PC-9 (cell line): ENCODE measurements around the gene KIF2A. TPM values are rescaled to one million over a fixed set of nuclear protein-coding genes. Genes with fewer than 3 reads are reported as not detected.

Experiments
- BruUV-seq: library from RNA; stranded (reverse); fragments of 400-500 nt; replicated peaks from 2 replicates; lab custom pipeline; 2021; lab: Mats Ljungman, UMichigan
- CTCF ChIA-PET: fragments of 300-600 bp; sonication (Branson Sonifier 250); formaldehyde crosslinking; loops from one replicate; lab custom pipeline; 2022; ENCODE audit warnings: antibody characterized with exemption; lab: Charles Lee
- POLR2A ChIA-PET: fragments of 300-600 bp; sonication (Branson Sonifier 250); formaldehyde crosslinking; loops from one replicate; lab custom pipeline; 2022; ENCODE audit warnings: antibody characterized with exemption; ENCODE audit not compliant: unreplicated experiment; lab: Charles Lee
- DNase-seq, 2 experiments: peaks; one replicate each; pipeline versions ENCODE4 v3.0.0 to v3.0.0-alpha.2; 2015 to 2022; ENCODE audit warnings: mixed read lengths in 1 of 2
- H2AFZ ChIP-seq: fragments of 200-600 bp; sonication (generic); 2 replicates; pipeline ENCODE4 v1.8.1; 2017; ENCODE audit warnings: antibody characterized with exemption
- H3F3A ChIP-seq: fragments of 200-600 bp; sonication (generic); 2 replicates; pipeline ENCODE4 v1.8.1; 2017; ENCODE audit warnings: antibody characterized with exemption, mild to moderate bottlenecking, low read depth; ENCODE audit not compliant: insufficient read depth
- H3K27ac ChIP-seq: fragments of 200-600 bp; sonication (generic); 2 replicates; pipeline ENCODE4 v1.6.1; 2016; ENCODE audit warnings: mixed run types
- H3K27me3 ChIP-seq: fragments of 200-600 bp; sonication (generic); 2 replicates; pipeline ENCODE4 v1.6.1; 2016; ENCODE audit warnings: low read depth, mixed run types; ENCODE audit not compliant: insufficient read depth
- H3K36me3 ChIP-seq: fragments of 200-600 bp; sonication (generic); 2 replicates; pipeline ENCODE4 v1.6.1; 2016; ENCODE audit warnings: low read depth, mixed run types
- H3K4me1 ChIP-seq: fragments of 200-600 bp; sonication (generic); replicated peaks from 2 replicates; pipeline ENCODE4 v1.6.1; 2016; ENCODE audit warnings: mixed run types; ENCODE audit not compliant: insufficient read depth
- H3K4me2 ChIP-seq: fragments of 200-600 bp; sonication (generic); 2 replicates; pipeline ENCODE4 v1.6.1; 2017; ENCODE audit warnings: mixed run types
- H3K4me3 ChIP-seq: fragments of 200-600 bp; sonication (generic); 2 replicates; pipeline ENCODE4 v1.6.1; 2016; ENCODE audit warnings: mixed run types
- H3K79me2 ChIP-seq: fragments of 200-600 bp; sonication (generic); 2 replicates; pipeline ENCODE4 v1.6.1; 2017; ENCODE audit warnings: low read depth, mixed run types
- H3K9me2 ChIP-seq: fragments of 200-600 bp; sonication (generic); 2 replicates; pipeline ENCODE4 v1.8.1; 2017; ENCODE audit warnings: mild to moderate bottlenecking; ENCODE audit not compliant: insufficient read depth
- H3K9me3 ChIP-seq: fragments of 200-600 bp; sonication (generic); 2 replicates; pipeline ENCODE4 v1.8.1; 2016; ENCODE audit warnings: low read depth; ENCODE audit not compliant: insufficient read depth
- H4K20me1 ChIP-seq: fragments of 200-600 bp; sonication (generic); 2 replicates; pipeline ENCODE4 v1.8.1; 2017; ENCODE audit not compliant: insufficient read depth
- EZH2 ChIP-seq: fragments of 200-600 bp; sonication (generic); IDR thresholded peaks from 2 replicates; pipeline ENCODE4 v1.8.0; 2017; ENCODE audit warnings: antibody characterized with exemption, low read depth
- intact Hi-C: fragments of 100-400 bp; cut with micrococcal nuclease; formaldehyde crosslinking; loops from one replicate; pipeline ENCODE4 v1.10.0; 2022; ENCODE audit not compliant: unreplicated experiment
- total RNA-seq: library from RNA; stranded (reverse); gene quantifications from 2 replicates; pipeline ENCODE4 v1.2.3, GENCODE V29; 2021
- TF ChIP-seq, protein P1 (sequence below): fragments of 200-600 bp; sonication (generic); conservative IDR thresholded peaks from 2 replicates; pipeline ENCODE4 v1.6.1; 2017; ENCODE audit warnings: mixed run types, antibody characterized with exemption, mild to moderate bottlenecking, moderate library complexity

The KIF2A gene
- total RNA-seq, 1 experiment from 2014 or later = 54.8 TPM

DNA sequence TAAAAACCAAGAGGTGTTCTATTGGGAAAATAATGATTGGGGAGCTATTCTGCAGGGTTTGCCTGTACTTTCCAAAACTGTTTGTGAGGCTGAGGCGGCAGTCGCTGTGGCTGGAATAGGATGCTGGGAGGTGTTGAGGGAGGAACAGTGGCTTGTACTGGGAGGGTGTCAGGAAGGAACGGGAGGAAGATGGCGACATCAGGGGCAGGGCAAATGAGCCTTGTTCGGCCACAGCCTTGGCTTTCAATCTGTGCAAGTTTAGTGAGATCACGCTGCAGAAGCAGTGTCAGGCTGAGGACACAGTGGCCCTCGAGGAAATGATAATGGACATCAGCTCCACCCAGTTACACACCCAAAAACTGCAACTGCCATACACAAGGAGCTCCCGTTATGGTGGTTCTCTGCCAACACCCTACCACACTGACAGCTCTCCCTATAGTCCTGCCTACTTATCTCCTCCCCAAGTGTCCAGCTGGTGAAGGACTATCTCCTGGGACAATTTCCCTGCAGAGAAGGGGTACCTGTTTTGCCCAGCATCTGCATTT, 27.3 kb downstream of the KIF2A start:
- TF ChIP-seq, protein P1, sequence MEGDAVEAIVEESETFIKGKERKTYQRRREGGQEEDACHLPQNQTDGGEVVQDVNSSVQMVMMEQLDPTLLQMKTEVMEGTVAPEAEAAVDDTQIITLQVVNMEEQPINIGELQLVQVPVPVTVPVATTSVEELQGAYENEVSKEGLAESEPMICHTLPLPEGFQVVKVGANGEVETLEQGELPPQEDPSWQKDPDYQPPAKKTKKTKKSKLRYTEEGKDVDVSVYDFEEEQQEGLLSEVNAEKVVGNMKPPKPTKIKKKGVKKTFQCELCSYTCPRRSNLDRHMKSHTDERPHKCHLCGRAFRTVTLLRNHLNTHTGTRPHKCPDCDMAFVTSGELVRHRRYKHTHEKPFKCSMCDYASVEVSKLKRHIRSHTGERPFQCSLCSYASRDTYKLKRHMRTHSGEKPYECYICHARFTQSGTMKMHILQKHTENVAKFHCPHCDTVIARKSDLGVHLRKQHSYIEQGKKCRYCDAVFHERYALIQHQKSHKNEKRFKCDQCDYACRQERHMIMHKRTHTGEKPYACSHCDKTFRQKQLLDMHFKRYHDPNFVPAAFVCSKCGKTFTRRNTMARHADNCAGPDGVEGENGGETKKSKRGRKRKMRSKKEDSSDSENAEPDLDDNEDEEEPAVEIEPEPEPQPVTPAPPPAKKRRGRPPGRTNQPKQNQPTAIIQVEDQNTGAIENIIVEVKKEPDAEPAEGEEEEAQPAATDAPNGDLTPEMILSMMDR = no peak
- no peak for TF ChIP-seq EZH2

DNA sequence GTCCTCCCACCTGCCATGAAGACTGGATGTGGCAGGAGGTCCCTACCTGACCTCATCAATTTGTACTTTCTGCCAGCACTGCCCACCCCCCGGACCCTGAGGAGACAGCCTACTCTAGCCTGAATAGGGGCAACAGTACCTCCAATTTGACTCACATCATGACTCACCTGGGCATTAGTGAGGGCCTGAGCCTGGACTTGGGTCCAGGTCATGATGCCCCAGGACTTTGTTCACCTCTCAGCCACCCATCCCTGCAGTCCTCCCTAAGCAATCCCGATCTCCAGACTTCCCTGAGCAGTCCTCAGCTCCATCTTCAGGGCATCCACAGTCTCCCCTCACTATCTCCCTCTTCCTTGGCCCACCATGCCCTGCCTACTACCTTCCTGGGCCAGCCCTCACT, 28.1 kb downstream of the KIF2A start:
- BruUV-seq = no TSS peak
- intact Hi-C loops = no loop called here
- TF ChIP-seq, protein P1 = no peak
- no peak for TF ChIP-seq EZH2

More for the DNA sequence above, 27.3 kb downstream of the KIF2A start:
- H3K4me2 ChIP-seq = no peak overlapping the region
- H3K9me2 ChIP-seq = no peaks in the 10 kb centered on the region; the same call in 1 of the 2 replicates
- BruUV-seq = no TSS peak
- H3F3A ChIP-seq = no peaks in the 10 kb centered on the region; the same call in 1 of the 2 replicates
- H3K4me3 ChIP-seq = no peak overlapping the region
- peaks cover 48% of the 10 kb centered on the region for H3K79me2 ChIP-seq
- H3K27me3 ChIP-seq = no peaks in the 10 kb centered on the region
- DNase-seq = no peak
- intact Hi-C loops = no loop called here
- H3K9me3 ChIP-seq = no peaks in the 10 kb centered on the region
- no peaks in the 10 kb centered on the region for H3K4me1 ChIP-seq
- peaks cover 22% of the 10 kb centered on the region; the same call in 1 of the 2 replicates for H4K20me1 ChIP-seq
- CTCF ChIA-PET = no interaction called here
- POLR2A ChIA-PET = no interaction called here
- H3K36me3 ChIP-seq = no peaks in the 10 kb centered on the region
- no peak overlapping the region for H3K27ac ChIP-seq
- no peak overlapping the region for H2AFZ ChIP-seq

DNA sequence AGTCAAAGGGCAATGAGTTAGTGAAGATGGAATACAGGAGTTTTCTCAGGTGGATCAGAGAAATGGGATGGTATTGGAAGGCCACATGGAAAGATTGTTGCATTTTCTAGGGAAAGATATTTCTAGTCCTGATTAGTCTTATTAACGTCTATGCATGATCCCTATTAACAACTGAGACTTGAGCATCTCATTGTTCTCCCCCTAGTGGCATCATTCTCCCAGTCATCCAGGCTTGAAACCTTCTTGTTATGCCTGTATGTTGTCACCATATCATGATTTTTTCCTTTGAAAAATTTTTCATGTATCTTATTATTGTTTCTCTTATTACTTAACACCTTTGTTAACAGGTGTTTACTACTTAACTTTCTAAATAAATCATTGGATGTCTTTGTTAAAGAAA, 34.4 kb downstream of the KIF2A start:
- intact Hi-C loops = no loop called here
- H3F3A ChIP-seq = no peaks in the 10 kb centered on the region; the same call in 1 of the 2 replicates
- TF ChIP-seq EZH2 = no peak
- TF ChIP-seq, protein P1 = peak; percentile 45
- H3K4me3 ChIP-seq = no peak overlapping the region
- no peaks in the 10 kb centered on the region for H3K9me3 ChIP-seq
- BruUV-seq = no TSS peak
- H3K36me3 ChIP-seq = no peaks in the 10 kb centered on the region
- peaks cover 17% of the 10 kb centered on the region for H4K20me1 ChIP-seq
- ChIA-PET POLR2A (no interaction called here), CTCF (no interaction called here)
- H3K27ac ChIP-seq = no peak overlapping the region
- no peak overlapping the region for H3K4me2 ChIP-seq
- H3K4me1 ChIP-seq = no peaks in the 10 kb centered on the region
- H2AFZ ChIP-seq = no peak overlapping the region
- DNase-seq = no peak
- no peaks in the 10 kb centered on the region; the same call in 1 of the 2 replicates for H3K9me2 ChIP-seq
- peaks cover 57% of the 10 kb centered on the region for H3K79me2 ChIP-seq
- no peaks in the 10 kb centered on the region for H3K27me3 ChIP-seq

More for the DNA sequence above, 28.1 kb downstream of the KIF2A start:
- peaks cover 48% of the 10 kb centered on the region for H3K79me2 ChIP-seq
- H3K4me2 ChIP-seq = no peak overlapping the region
- no peak for DNase-seq
- ChIA-PET POLR2A (no interaction called here), CTCF (no interaction called here)
- H3K36me3 ChIP-seq = no peaks in the 10 kb centered on the region
- H3K27ac ChIP-seq = no peak overlapping the region
- no peaks in the 10 kb centered on the region for H3K9me3 ChIP-seq
- H4K20me1 ChIP-seq = peaks cover 18% of the 10 kb centered on the region
- H3K4me1 ChIP-seq = no peaks in the 10 kb centered on the region
- no peak overlapping the region for H2AFZ ChIP-seq
- H3K27me3 ChIP-seq = no peaks in the 10 kb centered on the region
- no peaks in the 10 kb centered on the region; the same call in 1 of the 2 replicates for H3K9me2 ChIP-seq
- no peak overlapping the region for H3K4me3 ChIP-seq
- H3F3A ChIP-seq = no peaks in the 10 kb centered on the region; the same call in 1 of the 2 replicates
